ENCODE measurements around the gene NSMCE1. TPM values are rescaled to one million over a fixed set of nuclear protein-coding genes. Genes with fewer than 3 reads are reported as not detected.

Gene NSMCE1
- total and polyA plus RNA-seq, 2 of the 8 experiments (the other 6 are each of a cell fraction or from before 2014, with no cell fraction given) = 8.1 to 16.6 TPM

GRCh38 chr16:27221576-27222248 is 46.9 kb downstream of the NSMCE1 start (continued):
- TF ChIP-seq MAFK (IDR thresholded peaks at IDR 0.05; ENCODE audit: low read depth, low read length) (no peak), POLR2AphosphoS5 (IDR thresholded peaks at IDR 0.05; ENCODE audit: low read depth, low read length) (no peak), RXRA (IDR thresholded peaks at IDR 0.05; ENCODE audit: insufficient read depth, low read depth, low read length) (no peak), NRF1 (IDR thresholded peaks at IDR 0.05; ENCODE audit: low read depth, low read length) (no peak), RNF2 (IDR thresholded peaks at IDR 0.05; ENCODE audit: borderline replicate concordance, low read depth, low read length, missing control alignments, poor library complexity, severe bottlenecking) (no peak)
- TF ChIP-seq, protein P1, sequence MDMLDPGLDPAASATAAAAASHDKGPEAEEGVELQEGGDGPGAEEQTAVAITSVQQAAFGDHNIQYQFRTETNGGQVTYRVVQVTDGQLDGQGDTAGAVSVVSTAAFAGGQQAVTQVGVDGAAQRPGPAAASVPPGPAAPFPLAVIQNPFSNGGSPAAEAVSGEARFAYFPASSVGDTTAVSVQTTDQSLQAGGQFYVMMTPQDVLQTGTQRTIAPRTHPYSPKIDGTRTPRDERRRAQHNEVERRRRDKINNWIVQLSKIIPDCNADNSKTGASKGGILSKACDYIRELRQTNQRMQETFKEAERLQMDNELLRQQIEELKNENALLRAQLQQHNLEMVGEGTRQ (IDR thresholded peaks at IDR 0.05; ENCODE audit: low read length) = no peak

Measured in H1 (cell line).